KOPT-K1 (cell line): ENCODE results near the gene RFK.

Source experiments
- H3K27ac ChIP-seq: fragments of 200-600 bp; sonication (generic); 2 replicates; pipeline ENCODE4 v1.5.1; 2016; ENCODE audit warnings: antibody characterized with exemption, mild to moderate bottlenecking, low read depth, low read length; ENCODE audit not compliant: poor library complexity, severe bottlenecking
- H3K36me3 ChIP-seq: fragments of 200-600 bp; sonication (generic); 2 replicates; pipeline ENCODE4 v1.5.1; 2017; ENCODE audit warnings: antibody characterized with exemption, mild to moderate bottlenecking, low read length, moderate library complexity; ENCODE audit not compliant: insufficient read depth
- H3K9me3 ChIP-seq: fragments of 200-600 bp; sonication (generic); 2 replicates; pipeline ENCODE4 v1.5.1; 2017; ENCODE audit warnings: antibody characterized with exemption, low read length, mild to moderate bottlenecking; ENCODE audit not compliant: insufficient read depth, poor library complexity, severe bottlenecking

The RFK gene

DNA sequence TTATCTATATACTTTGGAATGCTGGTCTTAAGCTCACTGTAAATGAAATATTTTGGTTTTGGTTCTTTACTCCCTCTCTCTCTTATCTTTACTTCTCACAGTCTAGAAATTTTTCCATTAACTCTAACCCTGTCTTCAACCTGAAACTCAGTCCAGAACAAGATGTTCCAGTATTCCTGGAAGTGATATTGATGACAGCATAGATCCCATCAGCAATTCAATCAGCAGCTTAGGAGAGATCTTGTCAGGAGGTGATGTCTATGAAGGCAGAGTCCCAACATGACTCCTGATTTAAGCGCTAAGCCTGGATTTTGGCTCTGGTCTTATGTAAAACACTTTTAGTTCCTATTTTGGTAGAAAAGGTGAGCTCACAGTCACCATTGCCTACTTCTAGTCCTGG lies 52.6 kb downstream of the RFK start:
- Histone ChIP-seq H3K36me3 (no peaks in the 10 kb centered on the region), H3K9me3 (no peaks in the 10 kb centered on the region), H3K27ac (no peak overlapping the region)

DNA sequence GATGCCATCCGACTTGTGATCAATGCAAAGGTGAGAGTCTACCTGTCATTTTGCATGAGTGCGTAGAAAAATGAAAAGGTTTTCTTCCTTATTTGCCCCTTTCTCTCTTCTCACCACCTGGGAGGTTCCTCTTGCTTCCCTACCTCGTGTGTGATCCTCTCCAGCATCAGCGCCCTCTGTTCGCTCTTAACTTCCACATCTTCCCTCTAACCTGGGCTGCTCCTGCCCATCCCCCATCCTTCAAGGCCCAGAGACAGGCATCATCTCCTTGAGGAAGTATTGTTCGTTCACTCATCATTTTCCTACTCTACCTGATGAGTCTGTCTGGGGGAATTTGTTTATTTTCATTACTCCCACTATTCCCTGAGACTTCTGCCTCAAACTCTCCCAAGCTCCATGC lies 55.8 kb downstream of the RFK start:
- Histone ChIP-seq H3K9me3 (no peaks in the 10 kb centered on the region), H3K36me3 (no peaks in the 10 kb centered on the region), H3K27ac (no peak overlapping the region)

DNA sequence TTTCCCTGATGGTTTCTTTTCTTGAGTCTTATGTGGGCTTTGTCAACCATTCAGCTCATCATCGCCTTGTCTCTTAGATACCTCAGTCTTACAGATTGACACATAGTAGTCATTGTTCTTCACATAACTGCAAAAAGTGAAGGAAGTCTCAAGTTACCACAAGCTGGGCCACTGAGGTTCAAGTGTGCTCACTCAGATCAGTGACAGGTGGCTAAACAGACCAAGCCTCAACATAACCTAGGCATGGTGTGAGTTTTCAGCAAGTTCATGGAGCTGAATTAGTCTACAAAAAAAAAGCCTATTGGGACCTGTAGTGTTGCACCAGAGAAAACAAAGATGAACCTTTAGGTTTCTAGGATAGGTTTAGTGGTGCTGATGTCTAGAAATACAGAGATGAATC lies 58.2 kb downstream of the RFK start:
- H3K36me3 ChIP-seq = no peaks in the 10 kb centered on the region
- H3K27ac ChIP-seq = no peak overlapping the region

More for the DNA sequence above, 58.2 kb downstream of the RFK start:
- H3K9me3 ChIP-seq = no peaks in the 10 kb centered on the region
